ENCODE results near the gene NEDD4L. TPM values are rescaled to one million over a fixed set of nuclear protein-coding genes. Genes with fewer than 3 reads are reported as not detected.

Gene NEDD4L
- total and polyA plus RNA-seq, 4 donors = 10.2 to 20.3 (median 13.2) TPM

DNA sequence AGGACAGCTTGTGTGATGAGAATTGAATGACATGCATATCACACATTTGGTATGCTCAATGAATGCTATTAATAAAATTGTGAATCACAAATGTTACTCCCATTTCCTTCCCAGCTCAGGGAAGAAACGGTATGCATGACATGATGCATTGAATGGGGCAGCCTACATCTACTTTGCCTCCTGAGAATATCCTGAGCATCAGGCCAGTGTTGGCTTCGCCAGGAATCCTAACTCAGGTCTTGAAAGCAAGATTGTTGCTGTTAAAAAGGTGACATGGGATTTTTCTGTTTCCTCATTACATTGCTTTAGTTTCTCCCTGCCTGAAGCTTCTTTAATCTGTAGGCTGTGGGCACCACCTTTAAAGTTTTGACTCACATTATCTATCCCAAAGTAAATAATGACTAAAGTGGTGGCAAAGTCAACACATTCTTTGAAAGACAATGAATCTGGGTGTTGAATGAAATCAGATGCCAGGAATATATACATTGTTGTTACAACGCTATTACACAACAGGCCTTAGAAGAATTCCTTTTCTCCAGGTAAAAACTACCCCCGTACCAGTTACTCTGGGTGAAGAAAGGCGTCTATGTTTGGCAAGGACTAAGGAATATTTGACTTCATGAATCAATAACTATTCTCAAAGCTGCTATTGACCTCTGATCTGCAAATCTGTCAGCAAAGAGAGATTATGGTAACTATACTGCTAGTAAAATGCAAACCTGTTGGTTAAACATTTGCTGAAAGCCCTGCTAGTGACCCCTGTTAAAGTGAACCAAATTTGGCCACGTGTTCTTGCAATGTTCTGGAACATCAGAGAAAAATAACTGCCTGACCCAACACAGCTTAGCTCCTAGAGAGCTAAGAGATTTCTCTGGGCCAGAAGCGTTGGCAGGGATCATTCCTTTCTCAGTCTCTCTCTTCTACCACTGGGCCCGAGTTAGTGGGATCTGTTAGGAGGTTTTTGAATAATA is 30.5 kb upstream of the NEDD4L start:
- Histone ChIP-seq H3K36me3 (ENCODE audit: control insufficient read depth in 4 of 4, insufficient read depth in 3 of 4, low read depth in 1 of 4, low read length in 3 of 4) (no peaks in the 10 kb centered on the region), H3K9ac (ENCODE audit: low read depth in 1 of 2, low read length in 2 of 2) (peak overlapping the region in 1 of 2 donors; percentile 53), H3K4me1 (ENCODE audit: control insufficient read depth in 4 of 4, insufficient read depth in 4 of 4, low read length in 3 of 4) (peaks cover 0 to 15% (median 5%) of the 10 kb centered on the region in 4 donors), H3K4me3 (ENCODE audit: low read depth in 1 of 3, low read length in 3 of 3) (no peak overlapping the region), H3K9me3 (ENCODE audit: control insufficient read depth in 4 of 4, low read length in 3 of 4) (no peaks in the 10 kb centered on the region), H3K27ac (ENCODE audit: low read depth in 1 of 2, low read length in 2 of 2) (peak overlapping the region; percentile 28 to 39), H3K27me3 (ENCODE audit: control insufficient read depth in 4 of 4, insufficient read depth in 4 of 4, low read length in 3 of 4) (no peaks in the 10 kb centered on the region)
- DNase-seq (ENCODE audit: low spot score) = no peak
- 43% methylated on average over 8 of the region's 8 CpGs for WGBS
- TF ChIP-seq RXRA (IDR thresholded peaks at IDR 0.05) (peak; percentile 80 to 88), ATF3 (IDR thresholded peaks at IDR 0.05) (peak; percentile 52), FOXA2 (IDR thresholded peaks at IDR 0.05) (peak; percentile 64), EGR1 (IDR thresholded peaks at IDR 0.05; ENCODE audit: low read depth in 2 of 2) (peak in 1 of 2 donors; percentile 48), JUND (IDR thresholded peaks at IDR 0.05) (peak; percentile 85 to 93), HNF4G (IDR thresholded peaks at IDR 0.05) (peak; percentile 23), ZBTB33 (IDR thresholded peaks at IDR 0.05) (peak; percentile 78), SP1 (IDR thresholded peaks at IDR 0.05) (peak; percentile 80), RAD21 (IDR thresholded peaks at IDR 0.05) (peak in 1 of 2 donors; percentile 41), CTCF (IDR thresholded peaks at IDR 0.05; ENCODE audit: low read depth, low read length, missing input control) (no peak), FOXA1 (IDR thresholded peaks at IDR 0.05) (peak; percentile 73), GABPA (IDR thresholded peaks at IDR 0.05 in 1 of 2, conservative IDR thresholded peaks at IDR 0.05 in 1 of 2) (no peak), YY1 (IDR thresholded peaks at IDR 0.05) (peak; percentile 51), NR2F2 (IDR thresholded peaks at IDR 0.05) (peak; percentile 83), TAF1 (conservative IDR thresholded peaks at IDR 0.05) (no peak), HNF4A (conservative IDR thresholded peaks at IDR 0.05) (peak; percentile 65 to 68), MAX (IDR thresholded peaks at IDR 0.05) (peak; percentile 80), REST (IDR thresholded peaks at IDR 0.05) (peak; percentile 80)

Data from liver (tissue), 9 donors.